Liver (tissue), 9 donors: ENCODE results near the gene NEURL1. TPM values are rescaled to one million over a fixed set of nuclear protein-coding genes. Genes with fewer than 3 reads are reported as not detected.

Experiments used
- DNase-seq: peaks from one replicate; pipeline ENCODE4 v3.0.0-alpha.2; 2017; ENCODE audit warnings: low spot score
- H3K27ac ChIP-seq, 2 donors: one replicate each; pipeline ENCODE4 v1.7.0; 2013; ENCODE audit warnings: inconsistent platforms in 2 of 2, low read length in 2 of 2, control low read depth in 1 of 2, low read depth in 1 of 2, mild to moderate bottlenecking in 1 of 2
- H3K27me3 ChIP-seq, 4 donors: one replicate each; pipeline versions ENCODE4 v1.6.1 to v1.7.0; 2013; ENCODE audit warnings: low read length in 3 of 4, inconsistent platforms in 1 of 4, mild to moderate bottlenecking in 1 of 4, moderate library complexity in 1 of 4; ENCODE audit not compliant: control insufficient read depth in 4 of 4, insufficient read depth in 4 of 4
- H3K36me3 ChIP-seq, 4 donors: one replicate each; pipeline versions ENCODE4 v1.6.1 to v1.7.0; 2013; ENCODE audit warnings: low read length in 3 of 4, mild to moderate bottlenecking in 3 of 4, low read depth in 1 of 4, moderate library complexity in 1 of 4; ENCODE audit not compliant: control insufficient read depth in 4 of 4, insufficient read depth in 3 of 4
- H3K4me1 ChIP-seq, 4 donors: one replicate each; pipeline versions ENCODE4 v1.6.1 to v1.7.0; 2013; ENCODE audit warnings: low read length in 3 of 4, mild to moderate bottlenecking in 3 of 4, moderate library complexity in 1 of 4; ENCODE audit not compliant: control insufficient read depth in 4 of 4, insufficient read depth in 4 of 4
- H3K4me3 ChIP-seq, 3 donors: one replicate each; pipeline versions ENCODE4 v1.6.1 to v1.7.0; 2013; ENCODE audit warnings: low read length in 3 of 3, control low read depth in 1 of 3, low read depth in 1 of 3, mild to moderate bottlenecking in 1 of 3
- H3K9ac ChIP-seq, 2 donors: one replicate each; pipeline ENCODE4 v1.7.0; 2013; ENCODE audit warnings: low read length in 2 of 2, mild to moderate bottlenecking in 2 of 2, moderate library complexity in 2 of 2, control low read depth in 1 of 2, low read depth in 1 of 2
- H3K9me3 ChIP-seq, 4 donors: one replicate each; pipeline versions ENCODE4 v1.6.1 to v1.7.0; 2013; ENCODE audit warnings: low read length in 3 of 4; ENCODE audit not compliant: control insufficient read depth in 4 of 4
- GABPA ChIP-seq, 2 donors: IDR thresholded peaks in 1 of 2; conservative IDR thresholded peaks in 1 of 2; 2 replicates each; pipeline ENCODE4 v1.6.1; 2016; ENCODE audit warnings: antibody characterized with exemption in 2 of 2, mild to moderate bottlenecking in 1 of 2, moderate library complexity in 1 of 2
- HNF4A ChIP-seq, 2 donors: conservative IDR thresholded peaks; 2 replicates each; pipeline ENCODE4 v1.6.1; 2016; ENCODE audit warnings: antibody characterized with exemption in 2 of 2, mild to moderate bottlenecking in 2 of 2
- RAD21 ChIP-seq, 2 donors: IDR thresholded peaks; 2 replicates each; pipeline ENCODE4 v1.6.1; 2016; ENCODE audit warnings: antibody characterized with exemption in 2 of 2, mild to moderate bottlenecking in 2 of 2
- RXRA ChIP-seq, 2 donors: IDR thresholded peaks; 2 replicates each; pipeline ENCODE4 v1.6.1; 2017 to 2018; ENCODE audit warnings: antibody characterized with exemption in 2 of 2, mild to moderate bottlenecking in 1 of 2
- SP1 ChIP-seq: IDR thresholded peaks from 2 replicates; pipeline ENCODE4 v1.6.1; 2018; ENCODE audit warnings: antibody characterized with exemption, mild to moderate bottlenecking
- TAF1 ChIP-seq: conservative IDR thresholded peaks from 2 replicates; pipeline ENCODE4 v1.6.1; 2016; ENCODE audit warnings: antibody characterized with exemption, mild to moderate bottlenecking
- YY1 ChIP-seq: IDR thresholded peaks from 2 replicates; pipeline ENCODE4 v1.6.1; 2016; ENCODE audit warnings: antibody characterized with exemption, mild to moderate bottlenecking
- WGBS: extraction: QIAGEN DNeasy Blood & Tissue Kit; methylation state at CpG from one replicate; pipeline ENCODE4 v1.1.7; 2013; 5-methylcytosine and 5-hydroxymethylcytosine counted together
- polyA plus RNA-seq, 2 donors: library from polyadenylated mRNA; stranded (reverse) in 1 of 2; unstranded in 1 of 2; fragments of 200-250 nt in 1 of 2; fragments of >200 nt in 1 of 2; fragmentation: Nextera tagmentation in 1 of 2; extraction: Ambion mirVana in 1 of 2; gene quantifications; one replicate each; pipeline versions ENCODE4 v1.2.1 to v1.2.3, GENCODE V29; 2013 to 2015
- total RNA-seq, 2 donors: library from RNA; depleted of rRNA; stranded (reverse); fragments of >200 nt; gene quantifications; one replicate each; pipeline ENCODE4 v1.2.3, GENCODE V29; 2014
- TF ChIP-seq, protein P1 (sequence below): IDR thresholded peaks from 2 replicates; pipeline ENCODE4 v1.6.1; 2016; ENCODE audit warnings: antibody characterized with exemption
- TF ChIP-seq, protein P2 (sequence below): fragments of 150-350 bp; IDR thresholded peaks from 2 replicates; pipeline ENCODE4 v1.5.1; 2017; ENCODE audit warnings: improper control_type of control experiment, low read depth, low read length; ENCODE audit not compliant: missing input control
- TF ChIP-seq, protein P3 (sequence below): IDR thresholded peaks from 2 replicates; pipeline ENCODE4 v1.6.1; 2016; ENCODE audit warnings: antibody characterized with exemption, mild to moderate bottlenecking
- donor health status: healthy.
- donor health status: healthy.
- donor health status: healthy.
- donor health status: healthy.
- donor health status: healthy.

Gene NEURL1
- total and polyA plus RNA-seq, 4 donors, result 0.11 to 3.9 (median 0.74) TPM

DNA sequence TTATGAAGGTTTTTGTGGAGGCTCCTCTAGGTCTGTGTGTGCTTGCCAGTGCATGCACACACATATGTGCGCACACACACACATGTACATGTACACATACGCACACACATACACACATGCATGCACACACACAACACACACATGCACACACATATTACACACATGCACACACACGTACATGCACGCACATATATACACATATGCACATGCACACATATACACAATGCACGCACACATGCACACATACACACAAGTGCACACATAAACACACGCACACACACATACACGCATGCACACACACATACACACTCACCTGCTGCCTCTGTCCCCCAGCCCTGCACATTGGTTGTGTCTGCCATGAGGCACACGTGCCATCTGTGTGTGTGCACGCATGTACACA lies 66.3 kb downstream of the NEURL1 start:
- WGBS, result 95% methylated on average over 9 of the region's 9 CpGs
- no peak for TF ChIP-seq HNF4A (conservative IDR thresholded peaks at IDR 0.05)
- no peak for TF ChIP-seq RXRA (IDR thresholded peaks at IDR 0.05)
- TF ChIP-seq, protein P1, sequence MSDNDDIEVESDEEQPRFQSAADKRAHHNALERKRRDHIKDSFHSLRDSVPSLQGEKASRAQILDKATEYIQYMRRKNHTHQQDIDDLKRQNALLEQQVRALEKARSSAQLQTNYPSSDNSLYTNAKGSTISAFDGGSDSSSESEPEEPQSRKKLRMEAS, result no peak
- TF ChIP-seq GABPA (IDR thresholded peaks at IDR 0.05 in 1 of 2, conservative IDR thresholded peaks at IDR 0.05 in 1 of 2), result no peak
- no peak for TF ChIP-seq SP1
- TF ChIP-seq RAD21 (IDR thresholded peaks at IDR 0.05), result no peak
- TF ChIP-seq, protein P2, sequence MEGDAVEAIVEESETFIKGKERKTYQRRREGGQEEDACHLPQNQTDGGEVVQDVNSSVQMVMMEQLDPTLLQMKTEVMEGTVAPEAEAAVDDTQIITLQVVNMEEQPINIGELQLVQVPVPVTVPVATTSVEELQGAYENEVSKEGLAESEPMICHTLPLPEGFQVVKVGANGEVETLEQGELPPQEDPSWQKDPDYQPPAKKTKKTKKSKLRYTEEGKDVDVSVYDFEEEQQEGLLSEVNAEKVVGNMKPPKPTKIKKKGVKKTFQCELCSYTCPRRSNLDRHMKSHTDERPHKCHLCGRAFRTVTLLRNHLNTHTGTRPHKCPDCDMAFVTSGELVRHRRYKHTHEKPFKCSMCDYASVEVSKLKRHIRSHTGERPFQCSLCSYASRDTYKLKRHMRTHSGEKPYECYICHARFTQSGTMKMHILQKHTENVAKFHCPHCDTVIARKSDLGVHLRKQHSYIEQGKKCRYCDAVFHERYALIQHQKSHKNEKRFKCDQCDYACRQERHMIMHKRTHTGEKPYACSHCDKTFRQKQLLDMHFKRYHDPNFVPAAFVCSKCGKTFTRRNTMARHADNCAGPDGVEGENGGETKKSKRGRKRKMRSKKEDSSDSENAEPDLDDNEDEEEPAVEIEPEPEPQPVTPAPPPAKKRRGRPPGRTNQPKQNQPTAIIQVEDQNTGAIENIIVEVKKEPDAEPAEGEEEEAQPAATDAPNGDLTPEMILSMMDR, result no peak
- H3K27me3 ChIP-seq, result no peaks in the 10 kb centered on the region

DNA sequence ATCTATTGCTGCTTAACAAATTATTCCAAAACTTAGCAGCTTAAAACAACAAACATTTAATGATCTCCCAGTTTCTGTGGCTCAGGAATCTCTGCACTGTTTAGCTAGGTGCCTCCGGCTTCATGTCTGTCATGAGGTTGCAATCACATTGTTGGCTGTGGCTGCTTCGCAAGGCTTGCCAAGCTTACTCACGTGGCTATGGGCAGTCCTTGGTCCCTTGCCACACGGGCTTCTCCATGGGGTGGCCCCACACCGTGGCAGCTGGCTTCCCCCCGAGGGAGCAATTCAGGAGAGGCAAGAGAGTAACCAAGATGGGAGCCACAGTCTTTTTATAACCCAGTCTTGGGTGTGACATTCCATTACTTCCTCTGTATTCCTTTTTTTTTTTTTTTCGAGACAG lies 67.4 kb downstream of the NEURL1 start:
- no peaks in the 10 kb centered on the region for H3K27me3 ChIP-seq
- H3K4me1 ChIP-seq, result peaks cover 0 to 9% (median 4%) of the 10 kb centered on the region in 4 donors
- no peaks in the 10 kb centered on the region for H3K36me3 ChIP-seq
- no peak overlapping the region for H3K27ac ChIP-seq
- 86% methylated on average over 7 of the region's 7 CpGs for WGBS
- no peak for DNase-seq
- no peak overlapping the region for H3K4me3 ChIP-seq
- TF ChIP-seq, protein P3, sequence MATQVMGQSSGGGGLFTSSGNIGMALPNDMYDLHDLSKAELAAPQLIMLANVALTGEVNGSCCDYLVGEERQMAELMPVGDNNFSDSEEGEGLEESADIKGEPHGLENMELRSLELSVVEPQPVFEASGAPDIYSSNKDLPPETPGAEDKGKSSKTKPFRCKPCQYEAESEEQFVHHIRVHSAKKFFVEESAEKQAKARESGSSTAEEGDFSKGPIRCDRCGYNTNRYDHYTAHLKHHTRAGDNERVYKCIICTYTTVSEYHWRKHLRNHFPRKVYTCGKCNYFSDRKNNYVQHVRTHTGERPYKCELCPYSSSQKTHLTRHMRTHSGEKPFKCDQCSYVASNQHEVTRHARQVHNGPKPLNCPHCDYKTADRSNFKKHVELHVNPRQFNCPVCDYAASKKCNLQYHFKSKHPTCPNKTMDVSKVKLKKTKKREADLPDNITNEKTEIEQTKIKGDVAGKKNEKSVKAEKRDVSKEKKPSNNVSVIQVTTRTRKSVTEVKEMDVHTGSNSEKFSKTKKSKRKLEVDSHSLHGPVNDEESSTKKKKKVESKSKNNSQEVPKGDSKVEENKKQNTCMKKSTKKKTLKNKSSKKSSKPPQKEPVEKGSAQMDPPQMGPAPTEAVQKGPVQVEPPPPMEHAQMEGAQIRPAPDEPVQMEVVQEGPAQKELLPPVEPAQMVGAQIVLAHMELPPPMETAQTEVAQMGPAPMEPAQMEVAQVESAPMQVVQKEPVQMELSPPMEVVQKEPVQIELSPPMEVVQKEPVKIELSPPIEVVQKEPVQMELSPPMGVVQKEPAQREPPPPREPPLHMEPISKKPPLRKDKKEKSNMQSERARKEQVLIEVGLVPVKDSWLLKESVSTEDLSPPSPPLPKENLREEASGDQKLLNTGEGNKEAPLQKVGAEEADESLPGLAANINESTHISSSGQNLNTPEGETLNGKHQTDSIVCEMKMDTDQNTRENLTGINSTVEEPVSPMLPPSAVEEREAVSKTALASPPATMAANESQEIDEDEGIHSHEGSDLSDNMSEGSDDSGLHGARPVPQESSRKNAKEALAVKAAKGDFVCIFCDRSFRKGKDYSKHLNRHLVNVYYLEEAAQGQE, result no peak
- TF ChIP-seq SP1 (no peak), YY1 (no peak), RAD21 (IDR thresholded peaks at IDR 0.05) (no peak), TAF1 (no peak), RXRA (IDR thresholded peaks at IDR 0.05) (no peak), HNF4A (conservative IDR thresholded peaks at IDR 0.05) (no peak)
- TF ChIP-seq, protein P2, result no peak
- no peak overlapping the region for H3K9ac ChIP-seq
- no peaks in the 10 kb centered on the region for H3K9me3 ChIP-seq

More for the DNA sequence above, 66.3 kb downstream of the NEURL1 start:
- Histone ChIP-seq H3K27ac (no peak overlapping the region), H3K36me3 (no peaks in the 10 kb centered on the region), H3K9ac (no peak overlapping the region), H3K4me1 (peaks cover 2 to 15% (median 9%) of the 10 kb centered on the region in 4 donors), H3K4me3 (no peak overlapping the region), H3K9me3 (no peaks in the 10 kb centered on the region)
- no peak for DNase-seq
